Neural cell (in vitro differentiated cells): ENCODE measurements around the gene LILRB3. TPM values are rescaled to one million over a fixed set of nuclear protein-coding genes. Genes with fewer than 3 reads are reported as not detected.
A peak's percentile ranks its signal among the peaks of the same experiment; 100 is the strongest.
"Not testable (repeated sequence)": the region's sequence is repeated elsewhere in the genome, so short reads cannot be mapped to it uniquely, and the experiment has no call there.

Experiments used
- H2AFZ ChIP-seq: fragments of 200-600, 300-800 bp; sonication (generic), shearing (Covaris generic); 2 replicates; pipeline ENCODE4 v1.6.0; 2014; ENCODE audit warnings: low read depth, mild to moderate bottlenecking, antibody characterized with exemption, low read length, moderate library complexity
- H3F3A ChIP-seq: fragments of 200-600 bp; shearing (Covaris generic); 2 replicates; pipeline ENCODE4 v1.6.1; 2016; ENCODE audit warnings: mild to moderate bottlenecking, moderate library complexity, mixed read lengths, antibody characterized with exemption, low read length; ENCODE audit not compliant: insufficient read depth, poor library complexity, severe bottlenecking
- H3K27ac ChIP-seq: fragments of 200-600, 300-800 bp; sonication (generic), shearing (Covaris generic); 2 replicates; pipeline ENCODE4 v1.5.1; 2014; ENCODE audit warnings: mild to moderate bottlenecking, low read length, moderate library complexity
- H3K27me3 ChIP-seq: fragments of 300-800, 200-600 bp; sonication (generic), shearing (Covaris generic); 2 replicates; pipeline ENCODE4 v1.6.0; 2014; ENCODE audit warnings: mild to moderate bottlenecking, low read depth, low read length, moderate library complexity; ENCODE audit not compliant: insufficient read depth
- H3K36me3 ChIP-seq: fragments of 300-800, 200-600 bp; sonication (generic), shearing (Covaris generic); 2 replicates; pipeline ENCODE4 v1.5.1; 2014; ENCODE audit warnings: mild to moderate bottlenecking, antibody characterized with exemption, low read length, moderate library complexity; ENCODE audit not compliant: insufficient read depth
- H3K4me2 ChIP-seq: fragments of 300-800, 200-600 bp; sonication (generic), shearing (Covaris generic); 2 replicates; pipeline ENCODE4 v1.6.0; 2014; ENCODE audit warnings: mild to moderate bottlenecking, low read length
- H3K4me3 ChIP-seq: fragments of 300-800, 200-600 bp; sonication (generic), shearing (Covaris generic); 2 replicates; pipeline ENCODE4 v1.5.1; 2014; ENCODE audit warnings: mild to moderate bottlenecking, low read length, moderate library complexity
- H3K79me2 ChIP-seq: fragments of 200-600 bp; shearing (Covaris generic); replicated peaks from 2 replicates; pipeline ENCODE4 v1.6.0; 2014; ENCODE audit warnings: mild to moderate bottlenecking, low read length, moderate library complexity; ENCODE audit not compliant: insufficient read depth
- H3K9ac ChIP-seq: fragments of 300-800, 200-600 bp; sonication (generic), shearing (Covaris generic); 2 replicates; pipeline ENCODE4 v1.6.1; 2016; ENCODE audit warnings: mild to moderate bottlenecking, low read length, mixed read lengths
- H3K9me2 ChIP-seq: fragments of 200-600 bp; shearing (Covaris generic); 2 replicates; pipeline ENCODE4 v1.6.1; 2016; ENCODE audit warnings: mild to moderate bottlenecking, low read length, mixed read lengths; ENCODE audit not compliant: insufficient read depth
- H3K9me3 ChIP-seq: fragments of 200-600, 300-800 bp; sonication (generic), shearing (Covaris generic); 2 replicates; pipeline ENCODE4 v1.6.1; 2016; ENCODE audit warnings: mild to moderate bottlenecking, mixed run types, low read length, moderate library complexity, mixed read lengths
- H4K20me1 ChIP-seq: fragments of 200-600 bp; shearing (Covaris generic); 2 replicates; pipeline ENCODE4 v1.6.1; 2016; ENCODE audit warnings: mild to moderate bottlenecking, mixed run types; ENCODE audit not compliant: insufficient read depth
- EP300 ChIP-seq: fragments of 450-650 bp; conservative IDR thresholded peaks from 2 replicates; pipeline ENCODE4 v1.6.1; 2014; ENCODE audit warnings: antibody characterized with exemption, mild to moderate bottlenecking, moderate library complexity; ENCODE audit not compliant: poor library complexity, severe bottlenecking
- EZH2 ChIP-seq: fragments of 200-600, 300-800 bp; shearing (Covaris generic), sonication (generic); IDR thresholded peaks from 2 replicates; pipeline ENCODE4 v1.6.1; 2014; ENCODE audit warnings: antibody characterized with exemption, low read length, borderline replicate concordance, mild to moderate bottlenecking; ENCODE audit not compliant: insufficient read depth, poor library complexity, severe bottlenecking
- MXI1 ChIP-seq: fragments of 450-650 bp; conservative IDR thresholded peaks from 2 replicates; pipeline ENCODE4 v1.6.1; 2014; ENCODE audit warnings: antibody characterized with exemption, mild to moderate bottlenecking; ENCODE audit not compliant: poor library complexity, severe bottlenecking
- POLR2AphosphoS5 ChIP-seq: IDR thresholded peaks from 2 replicates; pipeline ENCODE4 v1.6.1; 2012
- RAD21 ChIP-seq: fragments of 450-650 bp; conservative IDR thresholded peaks from 2 replicates; pipeline ENCODE4 v1.6.1; 2014; ENCODE audit warnings: antibody characterized with exemption, mild to moderate bottlenecking, moderate library complexity
- SMC3 ChIP-seq: fragments of 450-650 bp; conservative IDR thresholded peaks from 2 replicates; pipeline ENCODE4 v1.6.1; 2014; ENCODE audit warnings: antibody characterized with exemption, mild to moderate bottlenecking, moderate library complexity; ENCODE audit not compliant: poor library complexity
- TAF1 ChIP-seq: IDR thresholded peaks from 2 replicates; pipeline ENCODE4 v1.6.1; 2012; ENCODE audit warnings: low read depth
- polyA plus RNA-seq: library from polyadenylated mRNA; depleted of rRNA; stranded (reverse); fragments of >200 nt; gene quantifications from 2 replicates; pipeline ENCODE4 v1.2.3, GENCODE V29; 2014
- TF ChIP-seq, protein P1 (sequence below): IDR thresholded peaks from 2 replicates; pipeline ENCODE4 v1.6.1; 2012; ENCODE audit warnings: borderline replicate concordance
- TF ChIP-seq, protein P2 (sequence below): fragments of 450-650 bp; IDR thresholded peaks from 2 replicates; pipeline ENCODE4 v1.5.1; 2014; ENCODE audit warnings: antibody characterized with exemption, mild to moderate bottlenecking, moderate library complexity; ENCODE audit not compliant: poor library complexity, severe bottlenecking

The LILRB3 gene
- polyA plus RNA-seq, 1 donor from 2014 or later: not detected

DNA sequence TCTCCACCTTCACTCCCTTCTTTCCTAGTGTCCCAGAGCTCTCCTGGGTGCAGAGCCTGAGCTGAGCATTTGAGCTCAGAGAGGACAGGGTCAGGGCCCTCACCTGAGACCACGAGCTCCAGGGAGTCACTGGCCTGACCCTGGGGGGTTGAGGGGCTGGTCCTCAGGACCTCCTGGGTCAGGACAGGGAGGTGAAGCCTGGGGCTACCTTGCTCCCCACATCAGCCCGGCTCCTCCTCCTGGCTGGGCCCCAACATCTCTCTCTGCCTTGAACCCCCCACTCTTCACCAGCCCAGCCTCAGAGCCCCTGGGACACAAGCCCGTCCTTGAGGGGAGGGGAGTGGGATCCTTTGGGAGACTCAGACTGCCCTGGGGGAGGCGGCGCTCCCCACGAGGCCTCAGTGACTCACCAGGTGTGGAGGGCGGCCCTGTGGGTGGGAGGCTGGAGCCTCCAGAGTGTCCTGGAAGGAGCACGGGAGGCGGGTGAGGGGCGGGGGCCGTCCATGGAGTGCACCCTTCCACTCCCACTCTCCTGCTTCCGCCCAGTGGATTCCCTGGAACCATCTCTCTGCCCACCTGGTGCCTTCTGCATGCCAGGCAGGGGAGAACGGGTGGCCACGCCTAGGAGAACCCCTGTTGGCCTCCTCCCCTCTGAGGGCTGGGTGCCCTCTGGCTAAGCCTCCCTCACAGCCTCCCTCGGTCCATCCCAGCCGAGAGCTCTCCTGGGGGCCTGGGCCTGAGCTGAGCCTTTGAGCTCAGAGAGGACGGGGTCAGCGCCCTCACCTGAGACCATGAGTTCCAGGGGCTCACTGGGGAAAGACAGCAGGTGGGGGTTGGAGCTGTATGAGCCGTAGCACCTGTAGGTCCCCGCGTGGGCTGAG lies 16.9 kb upstream of the LILRB3 start:
- H3K9ac ChIP-seq, H3K27me3 ChIP-seq, H3K9me2 ChIP-seq, H3K36me3 ChIP-seq, H3K4me3 ChIP-seq, H3K9me3 ChIP-seq, H4K20me1 ChIP-seq, H3K27ac ChIP-seq, H3K79me2 ChIP-seq, H2AFZ ChIP-seq, H3F3A ChIP-seq, H3K4me2 ChIP-seq: not testable (repeated sequence)

DNA sequence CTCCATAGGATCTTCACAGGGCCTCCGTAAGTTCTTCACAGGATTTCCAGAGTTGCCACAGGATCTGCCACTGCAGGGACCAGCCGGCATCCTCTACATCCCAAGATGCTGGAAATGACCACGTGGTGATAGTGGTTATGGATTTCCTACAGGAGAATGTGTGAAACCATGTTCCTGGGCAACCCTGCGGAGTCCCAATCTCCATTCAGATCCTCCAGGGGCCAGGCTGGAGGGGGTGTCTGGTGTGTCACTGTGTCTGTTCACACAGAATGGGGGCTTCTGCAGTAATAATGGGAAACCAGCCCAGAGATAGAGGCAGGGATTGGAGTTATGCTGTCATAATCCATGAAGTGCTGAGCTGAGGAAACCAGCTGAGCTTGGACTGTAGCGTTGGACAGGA lies 11.1 kb upstream of the LILRB3 start:
- Histone ChIP-seq H3K27me3 (no peaks in the 10 kb centered on the region), H3K9me2 (no peaks in the 10 kb centered on the region), H3K36me3 (no peaks in the 10 kb centered on the region), H3K9ac (no peak overlapping the region), H3K27ac (no peak overlapping the region), H2AFZ (no peak overlapping the region), H3F3A (no peaks in the 10 kb centered on the region), H3K4me2 (no peak overlapping the region), H3K9me3 (peaks cover 6% of the 10 kb centered on the region), H3K79me2 (no peaks in the 10 kb centered on the region), H3K4me3 (no peak overlapping the region), H4K20me1 (no peaks in the 10 kb centered on the region)
- TF ChIP-seq EZH2 (no peak), MXI1 (no peak), EP300 (no peak), RAD21 (no peak)
- TF ChIP-seq, protein P1, sequence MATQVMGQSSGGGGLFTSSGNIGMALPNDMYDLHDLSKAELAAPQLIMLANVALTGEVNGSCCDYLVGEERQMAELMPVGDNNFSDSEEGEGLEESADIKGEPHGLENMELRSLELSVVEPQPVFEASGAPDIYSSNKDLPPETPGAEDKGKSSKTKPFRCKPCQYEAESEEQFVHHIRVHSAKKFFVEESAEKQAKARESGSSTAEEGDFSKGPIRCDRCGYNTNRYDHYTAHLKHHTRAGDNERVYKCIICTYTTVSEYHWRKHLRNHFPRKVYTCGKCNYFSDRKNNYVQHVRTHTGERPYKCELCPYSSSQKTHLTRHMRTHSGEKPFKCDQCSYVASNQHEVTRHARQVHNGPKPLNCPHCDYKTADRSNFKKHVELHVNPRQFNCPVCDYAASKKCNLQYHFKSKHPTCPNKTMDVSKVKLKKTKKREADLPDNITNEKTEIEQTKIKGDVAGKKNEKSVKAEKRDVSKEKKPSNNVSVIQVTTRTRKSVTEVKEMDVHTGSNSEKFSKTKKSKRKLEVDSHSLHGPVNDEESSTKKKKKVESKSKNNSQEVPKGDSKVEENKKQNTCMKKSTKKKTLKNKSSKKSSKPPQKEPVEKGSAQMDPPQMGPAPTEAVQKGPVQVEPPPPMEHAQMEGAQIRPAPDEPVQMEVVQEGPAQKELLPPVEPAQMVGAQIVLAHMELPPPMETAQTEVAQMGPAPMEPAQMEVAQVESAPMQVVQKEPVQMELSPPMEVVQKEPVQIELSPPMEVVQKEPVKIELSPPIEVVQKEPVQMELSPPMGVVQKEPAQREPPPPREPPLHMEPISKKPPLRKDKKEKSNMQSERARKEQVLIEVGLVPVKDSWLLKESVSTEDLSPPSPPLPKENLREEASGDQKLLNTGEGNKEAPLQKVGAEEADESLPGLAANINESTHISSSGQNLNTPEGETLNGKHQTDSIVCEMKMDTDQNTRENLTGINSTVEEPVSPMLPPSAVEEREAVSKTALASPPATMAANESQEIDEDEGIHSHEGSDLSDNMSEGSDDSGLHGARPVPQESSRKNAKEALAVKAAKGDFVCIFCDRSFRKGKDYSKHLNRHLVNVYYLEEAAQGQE: no peak

DNA sequence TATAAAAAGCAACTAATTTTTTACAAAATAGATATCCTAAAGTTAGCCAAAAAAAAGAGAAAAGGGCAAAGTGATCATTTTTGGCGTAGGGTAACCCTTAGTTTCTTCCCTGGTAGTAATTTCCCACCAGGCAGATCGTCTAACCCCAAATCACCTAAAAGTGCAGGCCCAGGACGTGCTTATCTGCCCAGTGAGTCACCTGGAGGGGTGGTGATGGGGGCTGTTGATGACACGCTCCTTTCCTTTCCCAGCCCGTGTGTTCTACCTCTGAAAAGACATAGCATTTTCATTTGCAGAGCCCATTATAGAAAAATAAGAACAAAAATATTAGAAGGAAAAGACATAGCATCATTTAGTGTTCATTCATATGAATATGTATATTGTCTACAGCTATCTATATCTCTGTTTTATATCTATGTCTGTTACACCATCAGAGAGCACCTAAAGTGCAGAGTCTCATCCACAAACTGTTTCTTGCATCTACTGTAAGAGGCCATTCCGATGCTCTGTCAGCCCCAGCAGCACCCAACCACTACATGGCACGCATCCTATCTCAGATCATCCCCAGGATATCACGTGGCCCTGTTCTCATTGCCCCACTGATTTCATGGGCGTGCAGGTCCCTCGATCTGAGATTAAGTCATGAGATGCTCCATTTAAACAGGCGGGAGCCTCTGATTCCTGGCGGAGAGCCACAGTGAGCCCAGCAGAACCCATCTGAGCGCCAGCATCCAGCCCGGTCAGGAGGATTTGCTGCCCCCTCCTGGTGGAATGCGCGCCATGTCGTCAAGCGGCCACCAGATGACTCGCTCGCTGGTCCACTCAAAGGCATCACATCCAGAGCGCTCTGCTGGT lies 8.5 kb upstream of the LILRB3 start:
- Histone ChIP-seq H3K9me3 (peaks cover 6% of the 10 kb centered on the region), H2AFZ (no peak overlapping the region), H3F3A (no peaks in the 10 kb centered on the region), H4K20me1 (no peaks in the 10 kb centered on the region), H3K27ac (no peak overlapping the region), H3K36me3 (no peaks in the 10 kb centered on the region), H3K27me3 (no peaks in the 10 kb centered on the region), H3K9ac (no peak overlapping the region), H3K79me2 (no peaks in the 10 kb centered on the region), H3K4me3 (peak overlapping the region; percentile 18), H3K4me2 (no peak overlapping the region), H3K9me2 (no peaks in the 10 kb centered on the region)
- TF ChIP-seq RAD21 (peak; percentile 54), POLR2AphosphoS5 (no peak), TAF1 (no peak), SMC3 (peak; percentile 66), EZH2 (no peak)
- TF ChIP-seq, protein P2, sequence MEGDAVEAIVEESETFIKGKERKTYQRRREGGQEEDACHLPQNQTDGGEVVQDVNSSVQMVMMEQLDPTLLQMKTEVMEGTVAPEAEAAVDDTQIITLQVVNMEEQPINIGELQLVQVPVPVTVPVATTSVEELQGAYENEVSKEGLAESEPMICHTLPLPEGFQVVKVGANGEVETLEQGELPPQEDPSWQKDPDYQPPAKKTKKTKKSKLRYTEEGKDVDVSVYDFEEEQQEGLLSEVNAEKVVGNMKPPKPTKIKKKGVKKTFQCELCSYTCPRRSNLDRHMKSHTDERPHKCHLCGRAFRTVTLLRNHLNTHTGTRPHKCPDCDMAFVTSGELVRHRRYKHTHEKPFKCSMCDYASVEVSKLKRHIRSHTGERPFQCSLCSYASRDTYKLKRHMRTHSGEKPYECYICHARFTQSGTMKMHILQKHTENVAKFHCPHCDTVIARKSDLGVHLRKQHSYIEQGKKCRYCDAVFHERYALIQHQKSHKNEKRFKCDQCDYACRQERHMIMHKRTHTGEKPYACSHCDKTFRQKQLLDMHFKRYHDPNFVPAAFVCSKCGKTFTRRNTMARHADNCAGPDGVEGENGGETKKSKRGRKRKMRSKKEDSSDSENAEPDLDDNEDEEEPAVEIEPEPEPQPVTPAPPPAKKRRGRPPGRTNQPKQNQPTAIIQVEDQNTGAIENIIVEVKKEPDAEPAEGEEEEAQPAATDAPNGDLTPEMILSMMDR: peak; percentile 71
